GM21825 (cell line): ENCODE measurements around the gene PTGIS.

ENCODE experiments used
- ATAC-seq: cut with Tn5 transposase; IDR thresholded peaks from one replicate; pipeline ENCODE4 v1.9.1; 2021; ENCODE audit warnings: mild to moderate bottlenecking, moderate library complexity; ENCODE audit not compliant: unreplicated experiment

Gene PTGIS

GRCh38 chr20:49532285-49532946 lies 35.5 kb downstream of the PTGIS start:
- no peak for ATAC-seq

DNA sequence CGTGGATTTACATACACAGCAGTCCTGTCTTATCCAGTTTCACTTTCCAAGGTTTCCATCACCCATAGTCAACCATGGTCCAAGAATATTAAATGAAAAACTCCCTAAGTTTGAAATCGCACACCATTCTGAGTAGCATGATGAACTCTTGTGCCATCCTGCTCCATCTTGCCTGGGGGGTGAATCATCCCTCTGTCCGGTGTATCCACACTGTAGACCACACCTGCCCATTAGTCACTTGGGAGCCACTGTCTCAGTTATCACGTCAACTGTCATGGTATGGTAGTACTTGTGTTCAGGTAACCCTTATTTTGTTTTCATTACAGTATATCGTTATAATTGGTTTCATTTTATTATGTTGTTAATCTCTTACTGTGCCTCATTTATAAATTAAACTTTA lies 38.5 kb downstream of the PTGIS start:
- ATAC-seq: no peak

DNA sequence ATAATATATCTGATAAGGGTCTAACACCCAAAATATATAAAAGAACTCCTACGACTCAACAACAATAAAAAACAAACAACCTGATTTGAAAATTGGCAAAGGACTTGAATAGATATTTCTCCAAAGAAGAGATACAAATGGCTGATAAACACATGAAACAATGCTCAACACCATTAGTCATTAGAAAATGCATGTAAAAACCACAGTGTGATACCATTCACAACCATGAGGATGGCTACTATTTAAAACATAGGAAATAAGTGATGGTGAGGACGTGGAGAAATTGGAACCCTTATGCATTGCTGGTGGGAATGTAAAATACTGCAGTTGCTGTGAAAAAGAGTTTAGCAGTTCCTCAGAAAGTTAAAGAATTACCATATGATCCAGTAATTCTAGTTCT lies 41.4 kb downstream of the PTGIS start:
- no peak for ATAC-seq

DNA sequence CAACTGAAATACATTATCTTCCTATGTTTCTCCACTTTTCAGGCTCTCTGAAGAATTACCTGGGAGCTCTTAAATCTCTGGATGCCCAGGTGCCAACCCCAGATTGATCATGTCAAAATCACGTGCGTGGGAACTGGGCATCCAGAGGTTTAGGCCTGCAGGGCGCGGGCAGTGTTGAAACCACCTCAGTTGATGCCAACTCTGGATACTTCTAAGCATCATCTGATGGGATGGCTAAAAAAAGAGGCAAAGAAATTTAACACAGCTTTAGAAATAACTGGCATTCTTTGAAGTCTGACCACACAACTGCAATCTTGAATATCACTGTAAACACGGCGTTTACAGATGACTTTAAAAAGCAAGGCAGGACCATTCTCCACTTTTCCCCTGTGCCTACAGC lies 41.9 kb downstream of the PTGIS start:
- no peak for ATAC-seq

DNA sequence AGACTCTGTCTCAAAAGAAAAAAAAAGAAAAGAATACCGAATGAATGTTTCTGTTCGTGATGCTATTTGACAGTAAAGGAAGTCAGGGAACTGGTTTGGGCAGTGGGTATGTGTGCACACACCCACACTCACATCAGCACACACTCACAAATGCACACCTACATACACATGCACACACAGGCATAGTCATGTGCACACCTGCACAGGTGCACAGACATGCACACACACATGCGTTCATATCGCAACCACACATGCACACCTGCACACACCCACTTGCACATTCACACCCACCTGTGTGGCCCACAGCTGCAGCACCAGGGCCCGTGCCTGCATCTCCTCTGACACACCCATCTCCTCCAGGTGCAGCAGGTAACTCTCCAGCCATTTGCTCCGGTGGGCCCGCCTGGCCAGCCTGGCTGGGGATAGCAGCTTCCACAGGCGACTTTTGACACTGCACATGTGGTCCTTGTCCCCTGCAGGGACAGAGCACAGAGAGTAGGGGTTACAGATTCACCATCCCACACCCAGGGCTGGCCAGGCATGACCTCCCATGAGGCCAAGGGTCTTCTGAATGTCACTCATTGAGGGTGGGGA lies 44.1 kb downstream of the PTGIS start:
- ATAC-seq: no peak

GRCh38 chr20:49521356-49521755 lies 46.6 kb downstream of the PTGIS start:
- no peak for ATAC-seq

GRCh38 chr20:49519777-49520359 lies 48.1 kb downstream of the PTGIS start:
- ATAC-seq: no peak

DNA sequence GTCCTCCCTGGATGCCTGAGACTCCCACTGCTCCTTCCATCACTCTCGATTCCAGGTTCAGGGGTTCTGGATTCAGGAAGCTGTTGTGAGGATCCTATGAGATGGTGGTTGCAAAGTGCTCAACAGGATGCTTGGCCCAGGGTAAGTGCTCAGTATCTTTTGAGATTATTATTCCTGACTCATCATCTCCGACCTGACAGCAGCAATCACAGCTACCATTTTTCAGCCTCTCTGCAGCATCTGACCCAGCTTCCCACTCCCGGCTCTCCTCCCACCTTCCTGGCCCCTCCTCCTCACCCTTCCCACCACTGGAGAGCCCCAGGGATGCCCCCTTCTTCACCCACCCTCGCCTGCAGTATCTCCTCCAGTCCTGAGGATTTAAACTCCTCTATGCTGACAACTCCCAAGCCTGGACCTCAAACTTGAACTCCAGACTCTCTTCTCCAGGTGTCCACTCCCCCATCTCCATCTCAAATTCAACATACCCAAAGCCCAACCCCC lies 48.7 kb downstream of the PTGIS start:
- no peak for ATAC-seq

DNA sequence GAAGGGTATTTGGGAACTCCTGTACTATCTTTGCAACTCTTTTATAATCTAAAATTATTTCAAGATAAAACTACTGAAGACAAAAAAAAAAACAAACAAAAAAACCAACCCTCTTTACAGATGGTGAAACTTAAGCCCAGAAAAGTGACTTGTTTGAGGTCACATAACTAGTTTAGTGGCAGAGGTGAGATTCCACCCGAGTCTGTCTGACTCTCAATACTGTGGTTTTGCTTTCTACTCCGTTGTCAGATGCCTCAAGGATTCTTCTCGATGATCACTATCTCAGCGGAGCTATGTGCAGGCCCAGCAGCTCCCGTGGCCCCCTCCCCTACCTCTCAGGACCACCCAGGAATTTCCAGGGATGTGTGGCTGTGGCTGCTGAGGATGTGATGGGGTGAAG lies 49.4 kb downstream of the PTGIS start:
- ATAC-seq: no peak

DNA sequence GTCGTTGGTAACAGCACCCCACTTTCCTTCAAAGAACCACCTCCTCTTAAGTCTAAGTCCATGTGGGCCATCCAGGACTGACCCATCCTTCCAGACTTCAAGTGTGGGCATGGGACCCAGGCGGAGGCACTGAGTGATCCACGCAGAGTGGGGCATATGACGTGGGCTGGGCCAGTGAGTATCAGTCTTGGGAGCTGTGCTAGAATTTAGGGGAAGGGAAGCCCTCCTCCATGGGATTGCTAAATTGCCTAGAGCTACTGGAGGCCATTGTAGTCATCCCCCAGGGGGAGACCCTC lies 50.2 kb downstream of the PTGIS start:
- no peak for ATAC-seq

DNA sequence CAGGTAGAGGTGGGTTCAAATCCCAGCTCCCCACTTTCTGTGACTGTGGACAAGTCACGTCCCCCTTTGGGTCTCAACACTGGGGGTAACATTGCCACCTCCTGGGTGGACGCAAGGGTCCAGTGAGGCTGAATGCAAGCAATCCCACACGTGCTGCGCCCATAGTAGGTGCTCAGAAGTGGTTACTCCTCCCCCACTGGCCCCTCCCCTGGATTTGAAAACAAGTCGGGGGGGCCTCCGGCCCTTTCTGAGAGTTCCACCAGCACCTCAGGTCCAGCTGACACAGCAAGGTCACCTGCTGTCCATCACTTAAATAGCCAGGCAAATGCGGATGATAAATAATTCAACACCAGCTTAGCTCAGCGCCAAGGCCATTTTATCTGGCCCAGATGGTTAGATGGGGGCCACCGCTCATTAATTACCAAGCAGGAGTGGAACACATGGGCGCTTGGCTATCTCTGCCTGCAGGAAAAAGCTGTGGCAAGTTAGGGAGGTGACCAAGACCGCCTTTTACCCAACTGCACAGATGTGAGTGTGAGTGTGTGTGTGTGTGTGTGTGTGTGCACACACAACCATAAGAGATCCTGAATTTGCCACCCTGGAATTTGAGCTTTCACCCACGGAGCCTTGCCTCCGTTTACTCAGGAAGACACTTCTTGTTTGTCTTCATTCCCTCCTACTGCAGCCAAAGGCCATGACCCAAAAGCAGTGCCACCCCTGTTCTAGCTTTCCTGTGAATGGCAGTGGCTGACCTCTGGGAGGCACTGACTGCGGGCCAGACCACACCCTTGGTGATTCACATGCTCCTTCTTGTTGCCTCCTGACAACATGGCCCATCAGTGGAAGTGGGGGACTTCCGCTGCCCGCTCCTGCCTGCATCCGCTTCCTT lies 50.8 kb downstream of the PTGIS start:
- ATAC-seq: no peak

GRCh38 chr20:49515586-49515985 lies 52.4 kb downstream of the PTGIS start:
- ATAC-seq: no peak

GRCh38 chr20:49513517-49513916 lies 54.4 kb downstream of the PTGIS start:
- no peak for ATAC-seq

GRCh38 chr20:49513009-49513408 lies 54.9 kb downstream of the PTGIS start:
- ATAC-seq: no peak

DNA sequence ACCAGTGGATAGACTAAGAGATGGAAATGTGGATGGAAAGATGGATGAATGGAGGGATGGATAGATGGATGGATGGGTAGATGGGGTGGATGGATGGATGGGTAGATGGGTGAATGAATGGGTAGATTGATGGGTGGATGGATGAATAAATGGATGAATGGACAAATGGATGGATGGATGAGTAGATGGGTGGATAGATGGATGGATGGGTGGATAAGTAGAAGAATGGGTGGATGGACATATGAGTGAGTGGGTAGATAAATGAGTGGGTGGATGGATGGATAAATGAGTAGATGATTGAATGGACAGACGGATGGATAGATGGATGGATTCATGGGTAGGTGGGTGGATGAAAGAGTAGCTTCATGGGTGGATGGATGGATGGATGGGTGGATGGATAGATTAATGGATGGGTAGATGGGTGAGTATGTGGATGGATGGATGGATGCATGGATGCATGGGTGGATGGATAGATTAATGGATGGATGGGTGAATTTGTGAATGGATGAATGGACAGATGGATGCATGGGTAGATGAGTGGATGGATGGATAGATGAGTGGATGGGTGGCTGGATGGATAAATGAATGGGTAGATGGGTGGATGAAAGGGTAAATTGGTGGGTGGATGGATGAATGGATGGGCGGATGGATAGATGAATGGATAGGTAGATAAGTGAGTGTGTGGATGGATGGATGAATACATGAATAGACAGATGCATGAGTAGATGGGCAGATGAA lies 56.0 kb downstream of the PTGIS start:
- ATAC-seq: no peak

- no peak for ATAC-seq
Observed at GRCh38 chr20:49510562-49511122, 57.3 kb downstream of the PTGIS start.

- no peak for ATAC-seq
Observed at GRCh38 chr20:49508435-49509199, 59.3 kb downstream of the PTGIS start.

DNA sequence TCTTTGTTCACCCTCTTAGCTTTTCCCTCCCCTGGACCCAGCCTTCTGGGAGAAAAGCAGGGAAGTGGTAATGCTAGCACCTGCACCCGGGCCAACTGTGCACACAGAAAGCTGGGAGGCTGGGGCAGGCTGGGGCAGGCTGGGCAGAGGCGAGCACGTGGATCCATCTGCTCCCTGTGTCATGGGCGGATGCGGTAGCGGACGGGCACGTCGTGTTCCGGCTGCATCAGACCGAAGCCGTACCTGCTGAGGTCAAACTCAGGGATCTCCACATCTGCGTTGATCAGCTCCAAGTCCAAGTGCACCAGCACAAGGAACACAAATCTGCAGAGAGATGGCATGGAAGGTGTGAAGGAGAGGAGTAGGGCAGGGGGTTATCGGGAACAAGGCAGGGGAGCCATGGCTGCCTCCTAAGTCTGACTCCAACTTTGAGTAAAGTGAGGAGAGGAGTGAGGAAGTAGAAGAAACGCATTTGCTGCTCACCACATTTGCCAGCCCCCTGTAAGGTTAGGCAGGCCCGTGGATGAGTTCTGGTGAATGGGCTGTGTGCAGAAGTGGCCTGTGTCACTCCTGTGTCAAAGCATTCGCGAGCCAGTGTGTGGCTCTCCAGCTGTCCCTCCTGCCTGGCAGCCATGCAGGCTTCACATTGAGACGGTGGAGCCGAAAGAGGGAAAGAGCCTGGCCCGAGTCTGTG lies 60.0 kb downstream of the PTGIS start:
- no peak for ATAC-seq

DNA sequence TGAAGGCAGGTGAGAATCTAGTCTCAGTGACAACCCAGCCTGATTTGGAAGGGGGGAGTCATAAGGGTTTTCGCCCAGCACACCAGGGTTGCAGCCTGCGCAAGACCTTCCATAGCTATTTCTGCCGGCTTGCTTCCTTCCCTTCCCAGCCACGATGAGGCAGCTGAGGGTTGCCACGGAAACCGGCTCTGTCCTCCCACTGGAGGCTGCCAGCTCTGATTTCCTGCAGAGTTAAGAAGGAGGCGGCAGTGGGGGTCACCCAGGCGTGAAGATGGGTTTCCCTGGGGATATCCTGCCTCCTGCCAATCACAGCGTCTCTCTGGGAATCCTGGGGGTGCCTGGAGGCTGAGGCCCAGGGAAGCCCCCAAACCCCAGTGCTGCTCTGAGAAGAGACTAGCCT lies 62.4 kb downstream of the PTGIS start:
- ATAC-seq: no peak
